ENCODE data around the gene RNASE12. TPM values are rescaled to one million over a fixed set of nuclear protein-coding genes. Genes with fewer than 3 reads are reported as not detected.

RNASE12 gene
- total and polyA plus RNA-seq, 9 of the 15 experiments (the other 6 are each of a cell fraction or from before 2014, with no cell fraction given), result 0.24 TPM; not detected in 8

DNA sequence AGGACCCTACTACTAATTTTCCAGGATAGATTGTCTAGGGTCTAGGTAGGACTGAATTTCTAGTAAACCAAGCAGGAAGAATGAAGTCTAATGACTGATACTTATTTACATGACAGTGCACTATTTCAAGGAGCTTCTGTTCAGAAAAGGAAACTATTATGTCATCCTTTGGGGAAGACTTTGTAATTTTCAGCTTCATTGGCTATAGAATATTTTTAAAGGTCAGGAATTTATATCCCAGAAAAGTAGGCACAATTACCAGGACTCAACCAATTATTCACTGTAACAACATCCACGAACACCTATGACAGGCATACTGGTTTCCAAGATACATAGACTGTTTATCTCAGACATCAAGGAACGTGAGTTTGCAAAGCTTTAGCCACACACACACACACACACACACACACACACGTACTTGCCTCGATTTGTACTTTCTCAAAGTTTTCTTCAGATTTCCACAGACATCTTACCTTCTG is 27.1 kb upstream of the RNASE12 start (continued):
- TF ChIP-seq, protein P1, sequence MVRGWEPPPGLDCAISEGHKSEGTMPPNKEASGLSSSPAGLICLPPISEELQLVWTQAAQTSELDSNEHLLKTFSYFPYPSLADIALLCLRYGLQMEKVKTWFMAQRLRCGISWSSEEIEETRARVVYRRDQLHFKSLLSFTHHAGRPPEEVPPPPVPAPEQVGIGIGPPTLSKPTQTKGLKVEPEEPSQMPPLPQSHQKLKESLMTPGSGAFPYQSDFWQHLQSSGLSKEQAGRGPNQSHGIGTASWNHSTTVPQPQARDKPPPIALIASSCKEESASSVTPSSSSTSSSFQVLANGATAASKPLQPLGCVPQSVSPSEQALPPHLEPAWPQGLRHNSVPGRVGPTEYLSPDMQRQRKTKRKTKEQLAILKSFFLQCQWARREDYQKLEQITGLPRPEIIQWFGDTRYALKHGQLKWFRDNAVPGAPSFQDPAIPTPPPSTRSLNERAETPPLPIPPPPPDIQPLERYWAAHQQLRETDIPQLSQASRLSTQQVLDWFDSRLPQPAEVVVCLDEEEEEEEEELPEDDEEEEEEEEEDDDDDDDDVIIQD (CRISPR knock-in tag; IDR thresholded peaks at IDR 0.05), result no peak
- TF ChIP-seq MITF (IDR thresholded peaks at IDR 0.05), result no peak
- TF ChIP-seq ZNF263 (CRISPR knock-in tag; IDR thresholded peaks at IDR 0.05; ENCODE audit: borderline replicate concordance), result no peak
- TF ChIP-seq BRD4 (IDR thresholded peaks at IDR 0.05), result no peak
- no peak for TF ChIP-seq BCLAF1 (IDR thresholded peaks at IDR 0.05; ENCODE audit: borderline replicate concordance in 1 of 2, control insufficient read depth in 1 of 2, low read depth in 2 of 2, low read length in 1 of 2)
- no peak for TF ChIP-seq ZNF165 (CRISPR knock-in tag; IDR thresholded peaks at IDR 0.05; ENCODE audit: borderline replicate concordance)
- TF ChIP-seq ZNF23 (CRISPR knock-in tag; IDR thresholded peaks at IDR 0.05), result no peak
- no peak for TF ChIP-seq ZNF24 (IDR thresholded peaks at IDR 0.05)
- no peak for TF ChIP-seq ZC3H11A (IDR thresholded peaks at IDR 0.05; ENCODE audit: low read depth, low read length)
- no peak for TF ChIP-seq CAMTA2 (CRISPR knock-in tag; conservative IDR thresholded peaks at IDR 0.05)
- no peak for TF ChIP-seq ZNF76 (CRISPR knock-in tag; IDR thresholded peaks at IDR 0.05; ENCODE audit: borderline replicate concordance)
- TF ChIP-seq FOXA3 (CRISPR knock-in tag; conservative IDR thresholded peaks at IDR 0.05 in 1 of 2, IDR thresholded peaks at IDR 0.05 in 1 of 2), result no peak
- TF ChIP-seq NRF1 (conservative IDR thresholded peaks at IDR 0.05 in 1 of 2, IDR thresholded peaks at IDR 0.05 in 1 of 2), result no peak
- TF ChIP-seq, protein P2, sequence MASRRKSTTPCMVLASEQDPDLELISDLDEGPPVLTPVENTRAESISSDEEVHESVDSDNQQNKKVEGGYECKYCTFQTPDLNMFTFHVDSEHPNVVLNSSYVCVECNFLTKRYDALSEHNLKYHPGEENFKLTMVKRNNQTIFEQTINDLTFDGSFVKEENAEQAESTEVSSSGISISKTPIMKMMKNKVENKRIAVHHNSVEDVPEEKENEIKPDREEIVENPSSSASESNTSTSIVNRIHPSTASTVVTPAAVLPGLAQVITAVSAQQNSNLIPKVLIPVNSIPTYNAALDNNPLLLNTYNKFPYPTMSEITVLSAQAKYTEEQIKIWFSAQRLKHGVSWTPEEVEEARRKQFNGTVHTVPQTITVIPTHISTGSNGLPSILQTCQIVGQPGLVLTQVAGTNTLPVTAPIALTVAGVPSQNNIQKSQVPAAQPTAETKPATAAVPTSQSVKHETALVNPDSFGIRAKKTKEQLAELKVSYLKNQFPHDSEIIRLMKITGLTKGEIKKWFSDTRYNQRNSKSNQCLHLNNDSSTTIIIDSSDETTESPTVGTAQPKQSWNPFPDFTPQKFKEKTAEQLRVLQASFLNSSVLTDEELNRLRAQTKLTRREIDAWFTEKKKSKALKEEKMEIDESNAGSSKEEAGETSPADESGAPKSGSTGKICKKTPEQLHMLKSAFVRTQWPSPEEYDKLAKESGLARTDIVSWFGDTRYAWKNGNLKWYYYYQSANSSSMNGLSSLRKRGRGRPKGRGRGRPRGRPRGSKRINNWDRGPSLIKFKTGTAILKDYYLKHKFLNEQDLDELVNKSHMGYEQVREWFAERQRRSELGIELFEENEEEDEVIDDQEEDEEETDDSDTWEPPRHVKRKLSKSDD (conservative IDR thresholded peaks at IDR 0.05; ENCODE audit: low read length), result no peak
- peak; percentile 15 to 54; a peak in 2 of 4 replicates for TF ChIP-seq KDM1A (IDR thresholded peaks at IDR 0.05)
- TF ChIP-seq ETV6 (IDR thresholded peaks at IDR 0.05; ENCODE audit: borderline replicate concordance in 1 of 2, low read depth in 2 of 2, low read length in 1 of 2), result no peak
- TF ChIP-seq ETV6 (CRISPR knock-in tag; IDR thresholded peaks at IDR 0.05; ENCODE audit: borderline replicate concordance), result no peak
- TF ChIP-seq HDAC1 (IDR thresholded peaks at IDR 0.05), result 0 out of 4 replicates have a peak, but pooled peaks of 1 of the 2 experiments have one; percentile 24
- TF ChIP-seq NCOA4 (IDR thresholded peaks at IDR 0.05; ENCODE audit: partially characterized antibody), result no peak
- TF ChIP-seq SETDB1 (IDR thresholded peaks at IDR 0.05; ENCODE audit: low read length), result no peak

All from K562 (cell line).